MCF 10A (cell line): ENCODE data around the gene G3BP2. TPM values are rescaled to one million over a fixed set of nuclear protein-coding genes. Genes with fewer than 3 reads are reported as not detected.
"Not testable (repeated sequence)": the region's sequence is repeated elsewhere in the genome, so short reads cannot be mapped to it uniquely, and the experiment has no call there.

Source experiments
- BruUV-seq: library from RNA; stranded (reverse); fragments of 400-500 nt; replicated peaks from 2 replicates; lab custom pipeline; 2021; lab: Mats Ljungman, UMichigan
- CTCF ChIA-PET: fragments of 300-600 bp; sonication (Branson Sonifier 250); formaldehyde crosslinking; extraction: SDS; loops from one replicate; lab custom pipeline; 2021; ENCODE audit warnings: antibody characterized with exemption, inconsistent platforms; lab: Yijun Ruan, JAX
- POLR2A ChIA-PET: fragments of 300-600, 350-650 bp; sonication (Branson Sonifier 250); formaldehyde crosslinking; extraction: SDS; loops from one replicate; lab custom pipeline; 2020; ENCODE audit warnings: antibody characterized with exemption, inconsistent platforms; lab: Yijun Ruan, JAX
- DNase-seq: peaks from one replicate; pipeline ENCODE4 v3.0.0-alpha.2; 2018; ENCODE audit not compliant: unreplicated experiment
- H3K27ac Mint-ChIP-seq: one replicate; pipeline ENCODE4 v1.8.0; 2022; ENCODE audit warnings: mild to moderate bottlenecking, low read depth, mixed read lengths; ENCODE audit not compliant: unreplicated experiment
- H3K27me3 Mint-ChIP-seq: one replicate; pipeline ENCODE4 v1.8.0; 2022; ENCODE audit warnings: mixed read lengths; ENCODE audit not compliant: insufficient read depth, unreplicated experiment
- H3K36me3 Mint-ChIP-seq: one replicate; pipeline ENCODE4 v1.8.0; 2022; ENCODE audit warnings: mild to moderate bottlenecking, moderate library complexity, mixed read lengths; ENCODE audit not compliant: insufficient read depth, unreplicated experiment
- H3K4me1 Mint-ChIP-seq: one replicate; pipeline ENCODE4 v1.8.0; 2022; ENCODE audit warnings: mixed read lengths; ENCODE audit not compliant: insufficient read depth, unreplicated experiment
- H3K4me3 Mint-ChIP-seq: one replicate; pipeline ENCODE4 v1.8.0; 2022; ENCODE audit warnings: mild to moderate bottlenecking, moderate library complexity, mixed read lengths; ENCODE audit not compliant: unreplicated experiment
- H3K9me3 Mint-ChIP-seq: one replicate; pipeline ENCODE4 v1.8.0; 2022; ENCODE audit warnings: mixed read lengths; ENCODE audit not compliant: unreplicated experiment
- CTCF ChIP-seq: fragments of 200-600 bp; IDR thresholded peaks from one replicate; pipeline ENCODE4 v1.8.0; 2022; ENCODE audit warnings: antibody characterized with exemption, mild to moderate bottlenecking; ENCODE audit not compliant: unreplicated experiment
- intact Hi-C: fragments of 100-400 bp; cut with micrococcal nuclease; formaldehyde crosslinking; loops from 2 replicates; pipeline ENCODE4 v1.14.1; 2022
- total RNA-seq: library from RNA; stranded (reverse); gene quantifications from 2 replicates; pipeline ENCODE4 v1.2.3, GENCODE V29; 2022

Gene G3BP2
- total RNA-seq, 1 experiment from 2014 or later = 179 TPM

GRCh38 chr4:75671802-75672421 lies 1.3 kb downstream of the G3BP2 start:
- TF ChIP-seq CTCF = no peak
- peak; percentile 8 for DNase-seq
- Mint-ChIP-seq H3K9me3 (no peaks in the 10 kb centered on the region), H3K27ac (peak overlapping the region; percentile 92), H3K4me3 (peak overlapping the region; percentile 93), H3K4me1 (peaks cover 37% of the 10 kb centered on the region), H3K27me3 (no peaks in the 10 kb centered on the region), H3K36me3 (peaks cover 8% of the 10 kb centered on the region)
- ChIA-PET CTCF (interaction anchor here (0.6 to 7.3 kb wide), 3 partner anchors 49 to 83 kb away, joined by 3 to 57 read pairs (median 5); partner anchors contain the start of gene USO1), POLR2A (interaction anchor here (0.6 to 9.1 kb wide), 12 partner anchors 10 to 169 kb away, joined by 3 to 375 read pairs (median 6); partner anchors contain the start of genes RCHY1, THAP6 and USO1)
- intact Hi-C loops = no loop called here
- TSS peak; percentile 26 for BruUV-seq

GRCh38 chr4:75668596-75668995 lies 4.6 kb downstream of the G3BP2 start:
- ChIA-PET POLR2A (interaction anchor here (0.6 to 9.1 kb wide), 4 partner anchors 9 to 56 kb away, joined by 3 to 375 read pairs (median 11); partner anchors contain the start of gene USO1), CTCF (interaction anchor here (0.6 to 7.3 kb wide), 6 partner anchors 25 to 1065 kb away, joined by 3 to 57 read pairs (median 3); partner anchors contain the start of gene USO1)
- no peak overlapping the region for H3K4me3 Mint-ChIP-seq

GRCh38 chr4:75667636-75668035 lies 5.6 kb downstream of the G3BP2 start:
- CTCF ChIA-PET = interaction anchor here (0.6 to 7.3 kb wide), 3 partner anchors 57 to 420 kb away, joined by 3 to 57 read pairs (median 8); partner anchors contain the start of gene USO1
- POLR2A ChIA-PET = interaction anchor here (0.7 to 9.1 kb wide), 3 partner anchors 19 to 57 kb away, joined by 3 to 375 read pairs (median 4); partner anchors contain the start of gene USO1
- H3K27me3 Mint-ChIP-seq, DNase-seq, intact Hi-C loops, H3K4me3 Mint-ChIP-seq, H3K9me3 Mint-ChIP-seq, H3K36me3 Mint-ChIP-seq, H3K27ac Mint-ChIP-seq, BruUV-seq: not testable (repeated sequence)
- peaks cover 44% of the 10 kb centered on the region for H3K4me1 Mint-ChIP-seq

More at GRCh38 chr4:75668596-75668995, 4.6 kb downstream of the G3BP2 start:
- no peak overlapping the region for H3K27ac Mint-ChIP-seq
- H3K36me3 Mint-ChIP-seq = peaks cover 14% of the 10 kb centered on the region
- intact Hi-C loops = no loop called here
- DNase-seq = no peak
- no peaks in the 10 kb centered on the region for H3K9me3 Mint-ChIP-seq
- TF ChIP-seq CTCF = no peak
- BruUV-seq = no TSS peak
- no peaks in the 10 kb centered on the region for H3K27me3 Mint-ChIP-seq
- peaks cover 44% of the 10 kb centered on the region for H3K4me1 Mint-ChIP-seq

- intact Hi-C loops = no loop called here
- Mint-ChIP-seq H3K27ac (no peak overlapping the region), H3K4me1 (peaks cover 39% of the 10 kb centered on the region)
Observed at GRCh38 chr4:75666299-75666698, 6.9 kb downstream of the G3BP2 start.

GRCh38 chr4:75664604-75665003 lies 8.6 kb downstream of the G3BP2 start:
- intact Hi-C loops, H3K27me3 Mint-ChIP-seq, H3K9me3 Mint-ChIP-seq, DNase-seq, H3K4me3 Mint-ChIP-seq, BruUV-seq: not testable (repeated sequence)
- H3K36me3 Mint-ChIP-seq = peaks cover 32% of the 10 kb centered on the region
- POLR2A ChIA-PET = interaction anchor here (0.7 to 2.5 kb wide), 3 partner anchors 9 to 96 kb away, joined by 3 to 9 read pairs (median 4); partner anchors contain the start of gene USO1
- CTCF ChIA-PET = interaction anchor here (0.6 to 1.7 kb wide), 4 partner anchors 10 to 183 kb away, joined by 3 to 7 read pairs (median 4); no protein-coding TSS in a partner anchor
- peak overlapping the region; percentile 56 for H3K27ac Mint-ChIP-seq
- H3K4me1 Mint-ChIP-seq = peaks cover 29% of the 10 kb centered on the region

More at GRCh38 chr4:75666299-75666698, 6.9 kb downstream of the G3BP2 start:
- Mint-ChIP-seq H3K9me3 (no peaks in the 10 kb centered on the region), H3K27me3 (no peaks in the 10 kb centered on the region), H3K4me3 (no peak overlapping the region), H3K36me3 (peaks cover 22% of the 10 kb centered on the region)
- POLR2A ChIA-PET = interaction anchor here (0.7 to 2.5 kb wide), 4 partner anchors 9 to 88 kb away, joined by 3 to 9 read pairs (median 4); partner anchors contain the start of gene USO1
- CTCF ChIA-PET = interaction anchor here (7.3 kb wide), 1 partner anchor 58 kb away, joined by 57 read pairs; the partner anchor contains the start of gene USO1
- no peak for TF ChIP-seq CTCF
- no TSS peak for BruUV-seq
- DNase-seq = no peak
